Activated CD8-positive, alpha-beta T cell treated with anti-CD3 and anti-CD28 coated beads, Interleukin-2, amount 10 ng/mL, durations not matched to agents 7 days and 5 days (primary cell): ENCODE results near the gene APOOL. TPM values are rescaled to one million over a fixed set of nuclear protein-coding genes. Genes with fewer than 3 reads are reported as not detected.
"Not testable (repeated sequence)": the region's sequence is repeated elsewhere in the genome, so short reads cannot be mapped to it uniquely, and the experiment has no call there.

Experiments
- ATAC-seq: fragments of 150-1000 bp; cut with Tn5 transposase; one replicate; pipeline ENCODE4 v1.10.0; 2021; ENCODE audit warnings: moderate library complexity
- CTCF ChIA-PET: fragments of 350-600 bp; sonication (Branson Sonifier 250); formaldehyde crosslinking; loops from one replicate; lab custom pipeline; 2021; ENCODE audit warnings: antibody characterized with exemption; lab: Charles Lee
- POLR2A ChIA-PET: fragments of 350-600 bp; sonication (Branson Sonifier 250); formaldehyde crosslinking; loops from one replicate; lab custom pipeline; 2021; ENCODE audit warnings: antibody characterized with exemption; lab: Charles Lee
- DNase-seq: peaks from one replicate; pipeline ENCODE4 v3.0.0-alpha.2; 2020
- H3K27ac Mint-ChIP-seq: one replicate; pipeline ENCODE4 v1.8.0; 2021; ENCODE audit warnings: mild to moderate bottlenecking, mixed read lengths
- H3K27me3 Mint-ChIP-seq: one replicate; pipeline ENCODE4 v1.8.0; 2021; ENCODE audit warnings: low read depth, mixed read lengths
- H3K36me3 Mint-ChIP-seq: one replicate; pipeline ENCODE4 v1.8.0; 2021; ENCODE audit warnings: low read depth, mixed read lengths
- H3K4me1 Mint-ChIP-seq: one replicate; pipeline ENCODE4 v1.8.0; 2021; ENCODE audit warnings: low read depth, mixed read lengths
- H3K4me3 Mint-ChIP-seq: one replicate; pipeline ENCODE4 v1.8.0; 2021; ENCODE audit warnings: mild to moderate bottlenecking, mixed read lengths
- H3K9me3 Mint-ChIP-seq: one replicate; pipeline ENCODE4 v1.8.0; 2022; ENCODE audit warnings: mixed read lengths; ENCODE audit not compliant: insufficient read depth
- total RNA-seq, 2 experiments: library from RNA; stranded (reverse); gene quantifications; one replicate each; pipeline ENCODE4 v1.2.3, GENCODE V29; 2021

APOOL gene
- total RNA-seq, 2 experiments from 2014 or later = 11.6 to 13.4 TPM

DNA sequence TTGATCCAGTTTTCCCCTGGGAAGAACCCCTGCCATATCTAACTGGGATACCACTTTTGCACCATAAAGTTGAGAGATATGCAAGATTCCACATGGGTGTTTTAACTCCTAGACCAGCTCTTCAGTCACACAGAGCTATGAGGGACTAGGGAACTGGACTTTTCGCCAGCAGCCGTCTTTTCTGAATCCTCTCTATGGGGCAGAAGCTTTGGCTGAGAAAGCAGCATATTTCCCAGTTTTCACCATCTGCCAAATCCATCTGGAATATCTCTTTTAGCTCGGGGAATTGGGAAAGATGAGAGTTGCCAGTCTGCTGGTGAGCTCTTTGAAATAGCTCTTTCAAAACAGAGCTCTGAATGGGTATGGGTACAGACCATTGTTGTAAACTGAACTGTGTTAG is 20.9 kb downstream of the APOOL start:
- ATAC-seq (no peak), DNase-seq (no peak)
- H3K4me3 Mint-ChIP-seq = no peak overlapping the region
- H3K9me3 Mint-ChIP-seq = no peaks in the 10 kb centered on the region
- no peaks in the 10 kb centered on the region for H3K27me3 Mint-ChIP-seq
- no peaks in the 10 kb centered on the region for H3K4me1 Mint-ChIP-seq
- H3K27ac Mint-ChIP-seq = no peak overlapping the region
- peaks cover 7% of the 10 kb centered on the region for H3K36me3 Mint-ChIP-seq
- POLR2A ChIA-PET = no interaction called here
- CTCF ChIA-PET = no interaction called here

DNA sequence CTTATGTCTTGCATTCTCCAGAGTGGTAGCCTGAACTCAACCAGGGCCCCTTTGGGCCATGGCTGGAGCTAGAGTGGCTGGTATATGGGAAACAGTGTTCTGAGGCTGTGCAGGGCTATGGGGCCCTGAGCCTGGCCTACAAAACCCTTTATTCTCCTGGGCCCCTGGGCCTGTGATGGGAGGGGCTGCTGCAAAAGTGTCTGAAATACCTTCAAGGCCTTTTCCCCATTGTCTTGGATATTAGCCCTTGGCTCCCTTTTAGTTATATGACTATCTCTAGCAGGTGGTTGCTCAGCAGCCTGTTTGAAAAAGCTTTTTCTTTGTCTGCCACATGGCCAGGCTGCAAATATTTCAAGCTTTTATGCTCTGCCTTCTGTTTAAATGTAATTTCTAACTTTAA is 22.5 kb downstream of the APOOL start:
- Mint-ChIP-seq H3K27me3 (no peaks in the 10 kb centered on the region), H3K36me3 (peaks cover 4% of the 10 kb centered on the region), H3K4me3 (no peak overlapping the region), H3K9me3 (no peaks in the 10 kb centered on the region), H3K27ac (no peak overlapping the region), H3K4me1 (no peaks in the 10 kb centered on the region)
- ChIA-PET POLR2A (no interaction called here), CTCF (no interaction called here)
- no peak for DNase-seq
- no peak for ATAC-seq

DNA sequence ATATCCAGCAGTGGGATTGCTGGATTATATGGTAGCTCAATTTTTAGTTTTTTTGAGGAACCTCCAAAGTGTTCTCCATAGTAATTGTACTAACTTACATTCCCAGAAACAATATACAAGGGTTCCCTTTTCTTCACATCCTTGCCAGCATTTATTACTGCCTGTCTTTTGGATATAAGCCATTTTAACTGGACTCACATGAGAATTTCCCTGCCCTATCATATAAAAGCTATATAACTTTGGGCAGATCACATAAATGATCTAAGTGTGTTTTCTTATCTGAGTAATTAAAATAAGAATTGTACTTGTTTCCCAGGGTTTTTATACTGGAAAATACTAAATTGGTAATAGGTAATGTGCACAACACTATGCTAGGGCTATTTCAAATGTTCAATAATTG is 25.4 kb downstream of the APOOL start:
- peaks cover 1% of the 10 kb centered on the region for H3K36me3 Mint-ChIP-seq
- ChIA-PET POLR2A (no interaction called here), CTCF (no interaction called here)
- no peak for ATAC-seq
- H3K9me3 Mint-ChIP-seq = no peaks in the 10 kb centered on the region
- H3K4me1 Mint-ChIP-seq = no peaks in the 10 kb centered on the region
- H3K4me3 Mint-ChIP-seq = no peak overlapping the region
- H3K27me3 Mint-ChIP-seq = no peaks in the 10 kb centered on the region
- no peak for DNase-seq
- no peak overlapping the region for H3K27ac Mint-ChIP-seq

DNA sequence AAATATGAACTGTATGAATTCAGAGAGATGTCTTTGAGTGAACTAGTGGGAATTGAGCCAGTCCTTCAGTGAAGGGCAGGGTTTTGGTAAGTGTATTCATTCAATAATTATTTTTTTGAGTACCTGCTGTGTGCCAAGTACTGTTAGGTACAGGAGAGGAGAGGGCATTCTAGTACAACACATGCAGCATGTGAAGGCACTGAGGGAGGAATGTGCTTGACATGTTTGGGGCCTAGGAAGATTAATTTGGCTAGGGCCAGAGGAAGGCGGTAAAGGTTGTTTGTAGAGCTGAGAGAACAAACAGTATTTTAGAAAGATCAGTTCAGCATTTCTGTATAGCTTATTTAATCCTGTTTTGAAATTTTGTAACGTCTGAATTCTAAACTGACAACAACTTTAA is 27.8 kb downstream of the APOOL start:
- H3K4me1 Mint-ChIP-seq = no peaks in the 10 kb centered on the region
- ATAC-seq = no peak
- no peak for DNase-seq
- peaks cover 1% of the 10 kb centered on the region for H3K36me3 Mint-ChIP-seq
- H3K9me3 Mint-ChIP-seq = no peaks in the 10 kb centered on the region
- CTCF ChIA-PET = no interaction called here
- no peaks in the 10 kb centered on the region for H3K27me3 Mint-ChIP-seq
- POLR2A ChIA-PET = no interaction called here
- no peak overlapping the region for H3K27ac Mint-ChIP-seq
- no peak overlapping the region for H3K4me3 Mint-ChIP-seq

DNA sequence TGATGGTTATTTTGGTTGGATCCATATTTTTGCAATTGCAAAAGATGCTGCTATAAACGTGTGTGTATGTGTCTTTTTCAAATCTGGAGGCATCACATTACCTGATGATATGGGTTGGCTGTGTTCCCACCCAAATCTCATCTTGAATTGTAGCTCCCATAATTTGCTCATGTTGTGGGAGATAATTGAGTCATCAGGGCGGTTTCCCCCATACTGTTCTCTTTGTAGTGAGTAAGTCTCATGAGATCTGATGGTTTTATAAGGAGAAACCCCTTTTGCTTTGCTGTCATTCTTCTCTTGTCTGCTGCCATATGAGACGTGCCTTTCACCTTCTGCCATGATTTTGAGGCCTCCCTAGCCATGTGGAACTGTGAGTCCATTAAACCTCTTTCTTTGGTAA is 33.4 kb downstream of the APOOL start:
- POLR2A ChIA-PET = no interaction called here
- Mint-ChIP-seq H3K27ac (no peak overlapping the region), H3K4me1 (no peaks in the 10 kb centered on the region), H3K27me3 (no peaks in the 10 kb centered on the region), H3K36me3 (peaks cover 2% of the 10 kb centered on the region), H3K9me3 (peaks cover 10% of the 10 kb centered on the region), H3K4me3 (no peak overlapping the region)
- ATAC-seq (no peak), DNase-seq (no peak)
- CTCF ChIA-PET = no interaction called here

DNA sequence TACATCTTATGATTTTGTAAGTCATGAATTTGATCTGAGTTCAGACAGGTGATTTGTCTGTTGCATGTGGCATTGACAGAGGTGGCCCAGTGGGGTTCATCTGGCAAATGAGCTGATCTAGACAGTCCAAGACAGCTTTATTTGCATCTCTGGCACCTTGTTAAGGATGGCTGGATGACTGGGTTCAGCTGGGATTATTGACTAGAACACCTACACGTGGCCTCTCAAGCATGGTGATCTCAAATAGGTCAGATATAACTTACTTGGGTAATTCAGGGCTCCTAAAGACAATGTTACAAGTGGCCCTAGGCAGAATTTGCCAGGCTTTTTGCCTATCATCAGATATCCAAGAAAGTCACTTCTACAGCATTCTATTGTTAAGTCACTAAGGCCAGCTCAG is 48.0 kb downstream of the APOOL start:
- no peak for ATAC-seq
- ChIA-PET CTCF (no interaction called here), POLR2A (no interaction called here)
- Mint-ChIP-seq H3K9me3 (no peaks in the 10 kb centered on the region), H3K27me3 (no peaks in the 10 kb centered on the region), H3K4me3 (no peak overlapping the region), H3K4me1 (no peaks in the 10 kb centered on the region), H3K27ac (no peak overlapping the region), H3K36me3 (no peaks in the 10 kb centered on the region)
- DNase-seq = no peak

DNA sequence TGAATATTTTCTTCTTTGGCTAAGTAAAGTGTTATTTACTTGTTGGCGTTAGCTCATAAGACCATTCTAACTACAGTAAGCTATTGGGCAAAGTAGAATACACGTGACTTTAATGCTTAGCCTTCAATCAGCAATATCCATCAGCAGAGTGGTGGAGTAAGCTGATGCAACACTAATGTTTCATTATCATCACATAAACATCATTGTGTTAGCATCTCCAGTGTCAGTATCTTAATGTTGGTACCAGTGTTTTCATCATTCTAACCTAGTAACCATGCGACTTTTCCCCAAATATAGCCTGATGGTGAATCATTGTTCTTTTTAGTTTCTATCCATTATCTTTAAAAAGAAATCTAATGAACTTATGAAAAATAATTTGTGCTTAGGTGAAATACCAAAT is 48.5 kb downstream of the APOOL start:
- H3K27me3 Mint-ChIP-seq = no peaks in the 10 kb centered on the region
- no peak overlapping the region for H3K4me3 Mint-ChIP-seq
- H3K36me3 Mint-ChIP-seq = peaks cover 2% of the 10 kb centered on the region
- no peaks in the 10 kb centered on the region for H3K9me3 Mint-ChIP-seq
- POLR2A ChIA-PET = no interaction called here
- H3K4me1 Mint-ChIP-seq = no peaks in the 10 kb centered on the region
- H3K27ac Mint-ChIP-seq = no peak overlapping the region
- CTCF ChIA-PET = interaction anchor here (1.6 kb wide), 1 partner anchor 322 kb away, joined by 10 read pairs; no protein-coding TSS in a partner anchor
- no peak for DNase-seq
- ATAC-seq = no peak

DNA sequence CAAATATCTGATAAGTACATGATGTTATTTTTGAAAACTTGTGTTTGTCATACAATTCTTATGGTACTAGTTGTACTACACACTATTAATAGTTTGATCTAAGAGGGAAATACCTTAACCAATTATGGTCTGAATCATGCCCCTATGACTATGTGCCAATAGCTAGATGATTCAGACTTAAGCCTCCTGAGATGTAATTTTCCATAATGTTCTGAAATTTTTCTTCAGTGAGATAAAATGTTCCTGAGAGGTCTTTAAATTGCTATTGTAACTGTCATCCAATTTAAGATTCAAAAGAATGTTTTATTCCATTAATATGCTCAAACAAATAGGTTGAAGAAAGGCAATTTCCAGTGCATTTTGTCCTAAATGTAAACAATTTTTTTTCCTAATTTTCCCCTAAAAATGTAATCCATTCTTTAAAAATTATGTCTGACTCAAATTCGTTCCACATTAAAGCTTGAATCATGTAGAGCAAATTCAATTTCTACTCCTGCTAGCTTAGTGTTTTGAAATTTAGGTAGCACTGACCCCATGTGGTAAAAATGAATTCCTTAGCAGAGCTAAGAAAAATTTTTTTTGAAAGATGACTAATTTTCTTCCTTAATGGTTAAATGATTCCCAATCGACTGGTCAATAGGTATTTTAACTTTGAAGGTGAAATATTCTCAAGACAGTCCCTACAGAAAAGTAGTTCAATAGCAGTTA is 49.1 kb downstream of the APOOL start:
- ChIA-PET POLR2A (no interaction called here), CTCF (interaction anchor here (0.8 to 1.6 kb wide), 2 partner anchors 50 to 323 kb away, joined by 3 to 10 read pairs; no protein-coding TSS in a partner anchor)

DNA sequence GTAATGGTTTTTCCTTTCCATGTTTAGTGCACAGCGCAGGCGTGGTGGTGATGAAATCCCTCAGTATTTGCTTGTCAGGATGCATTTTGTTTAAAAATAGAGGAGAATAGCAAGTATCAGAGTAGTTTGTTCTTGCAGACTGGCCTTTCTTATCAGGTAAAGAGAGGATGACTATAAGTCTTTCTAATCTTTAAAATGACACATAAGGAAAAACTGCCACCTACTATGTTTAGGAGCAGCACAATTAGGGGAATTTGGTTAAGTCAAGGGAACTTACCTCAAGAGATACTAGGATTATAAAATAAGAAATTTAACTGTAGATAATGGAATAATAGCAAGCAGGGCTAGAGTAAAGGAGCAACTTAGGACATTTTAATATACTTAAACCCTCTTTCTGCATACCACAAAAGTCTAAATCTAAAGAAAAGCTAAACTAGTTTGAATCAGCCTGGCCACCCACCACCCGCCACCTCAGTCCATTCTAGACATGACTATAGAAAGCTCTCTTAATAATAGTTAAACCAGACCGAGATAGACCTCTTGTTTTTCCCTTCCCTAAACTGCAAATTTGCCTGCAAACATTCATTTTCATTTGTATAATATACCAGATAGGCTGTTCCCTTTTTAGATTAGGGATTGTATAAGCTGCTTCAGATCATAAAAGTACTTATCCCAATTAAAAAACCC is 62.0 kb downstream of the APOOL start:
- no peak for DNase-seq
- H3K9me3 Mint-ChIP-seq = no peaks in the 10 kb centered on the region
- H3K27ac Mint-ChIP-seq = no peak overlapping the region
- no peaks in the 10 kb centered on the region for H3K27me3 Mint-ChIP-seq
- H3K4me3 Mint-ChIP-seq = no peak overlapping the region
- ATAC-seq = no peak
- no peaks in the 10 kb centered on the region for H3K4me1 Mint-ChIP-seq
- ChIA-PET POLR2A (no interaction called here), CTCF (interaction anchor here (0.8 kb wide), 1 partner anchor 10 kb away, joined by 3 read pairs; no protein-coding TSS in a partner anchor)
- H3K36me3 Mint-ChIP-seq = peaks cover 2% of the 10 kb centered on the region

More for the DNA sequence above, 49.1 kb downstream of the APOOL start:
- Mint-ChIP-seq H3K27me3 (no peaks in the 10 kb centered on the region), H3K9me3 (no peaks in the 10 kb centered on the region), H3K27ac (no peak overlapping the region), H3K4me3 (no peak overlapping the region), H3K36me3 (peaks cover 2% of the 10 kb centered on the region), H3K4me1 (no peaks in the 10 kb centered on the region)
- no peak for DNase-seq
- ATAC-seq = no peak

DNA sequence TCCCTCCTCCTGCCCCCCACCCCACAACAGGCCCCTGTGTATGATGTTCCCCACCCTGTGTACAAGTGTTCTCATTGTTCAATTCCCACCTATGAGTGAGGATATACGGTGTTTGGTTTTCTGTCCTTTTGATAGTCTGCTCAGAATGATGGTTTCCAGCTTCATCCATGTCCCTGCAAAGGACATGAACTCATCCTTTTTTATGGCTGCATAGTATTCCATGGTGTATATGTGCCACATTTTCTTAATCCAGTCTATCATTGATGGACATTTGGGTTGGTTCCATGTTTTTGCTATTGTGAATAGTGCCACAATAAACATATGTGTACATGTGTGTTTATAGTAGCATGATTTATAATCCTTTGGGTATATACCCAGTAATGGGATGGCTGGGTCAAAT is 73.6 kb downstream of the APOOL start:
- H3K36me3 Mint-ChIP-seq = not testable (repeated sequence)

DNA sequence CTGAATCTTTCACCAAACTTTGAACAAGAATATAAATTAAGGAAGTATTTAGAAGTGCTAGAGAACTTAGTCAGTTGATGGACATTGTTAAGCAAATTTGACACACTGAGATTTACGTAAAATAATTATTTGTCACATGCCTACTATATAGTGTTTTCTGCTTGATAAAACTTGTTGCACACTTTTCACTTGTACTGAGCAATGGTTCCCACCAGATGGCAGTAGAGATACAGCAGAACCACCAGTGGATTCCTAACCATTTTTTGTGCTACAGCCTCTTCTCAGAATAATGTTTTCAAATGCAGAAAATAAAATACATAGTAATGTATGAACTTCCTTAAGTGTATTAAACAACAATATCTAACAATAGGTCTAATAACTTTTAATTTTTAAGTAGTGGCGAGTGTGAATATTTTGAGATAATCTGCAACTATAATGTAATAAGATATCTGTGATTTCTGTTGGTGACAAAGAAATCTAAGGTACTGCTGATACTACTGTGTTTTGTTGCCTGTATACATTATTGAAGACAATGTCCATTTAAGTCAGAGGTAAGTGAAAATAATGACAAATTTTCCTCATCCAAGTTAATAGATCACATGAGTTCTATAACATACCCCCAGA is 81.2 kb downstream of the APOOL start:
- peaks cover 16% of the 10 kb centered on the region for H3K36me3 Mint-ChIP-seq
- DNase-seq (peak; percentile 24), ATAC-seq (no peak)
- H3K9me3 Mint-ChIP-seq = no peaks in the 10 kb centered on the region
- H3K4me1 Mint-ChIP-seq = no peaks in the 10 kb centered on the region
- H3K27me3 Mint-ChIP-seq = no peaks in the 10 kb centered on the region
- ChIA-PET POLR2A (no interaction called here), CTCF (interaction anchor here (0.7 to 1.3 kb wide), 2 partner anchors 25 to 40 kb away, joined by 3 to 10 read pairs; no protein-coding TSS in a partner anchor)
- no peak overlapping the region for H3K27ac Mint-ChIP-seq
- no peak overlapping the region for H3K4me3 Mint-ChIP-seq

More for the DNA sequence above, 73.6 kb downstream of the APOOL start:
- DNase-seq, H3K9me3 Mint-ChIP-seq, CTCF ChIA-PET, POLR2A ChIA-PET, H3K27me3 Mint-ChIP-seq, H3K4me3 Mint-ChIP-seq, ATAC-seq, H3K4me1 Mint-ChIP-seq, H3K27ac Mint-ChIP-seq: not testable (repeated sequence)

DNA sequence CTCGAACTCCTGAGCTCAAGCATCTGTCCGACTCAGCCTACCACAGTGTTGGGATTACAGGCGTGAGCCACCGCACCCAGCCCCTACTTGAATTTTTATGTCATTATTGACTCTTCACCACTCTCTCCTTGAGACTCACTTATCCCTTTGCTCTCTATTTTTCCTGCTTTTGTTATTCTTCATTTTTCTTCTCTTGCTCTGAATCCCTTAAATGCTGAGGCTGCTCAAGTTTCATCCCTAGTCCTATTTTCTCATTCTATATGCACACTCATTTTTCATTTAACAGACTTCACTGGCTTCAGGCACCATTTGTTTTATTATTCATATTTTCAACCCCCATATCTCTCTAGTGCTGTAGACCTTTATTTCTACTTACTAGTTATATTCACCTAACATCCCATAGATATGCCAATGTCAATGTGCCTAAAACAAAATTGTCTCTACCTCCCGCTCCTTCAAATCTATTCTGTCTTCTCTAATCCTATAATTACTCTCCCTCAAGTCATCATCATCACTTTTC is 85.7 kb downstream of the APOOL start:
- Mint-ChIP-seq H3K4me1 (no peaks in the 10 kb centered on the region), H3K4me3 (no peak overlapping the region), H3K27ac (no peak overlapping the region), H3K9me3 (no peaks in the 10 kb centered on the region), H3K36me3 (peaks cover 14% of the 10 kb centered on the region), H3K27me3 (no peaks in the 10 kb centered on the region)
- ATAC-seq = no peak
- CTCF ChIA-PET = no interaction called here
- DNase-seq = no peak
- POLR2A ChIA-PET = no interaction called here
